HG03064 (cell line): ENCODE results near the gene CHST15.
"Not testable (repeated sequence)": the region's sequence is repeated elsewhere in the genome, so short reads cannot be mapped to it uniquely, and the experiment has no call there.

Source experiments
- ATAC-seq: cut with Tn5 transposase; IDR thresholded peaks from one replicate; pipeline ENCODE4 v1.9.1; 2021; ENCODE audit warnings: low read depth; ENCODE audit not compliant: unreplicated experiment

CHST15 gene

GRCh38 chr10:124048371-124049290, 44.8 kb downstream of the CHST15 start:
- no peak for ATAC-seq

GRCh38 chr10:124047427-124048152, 45.8 kb downstream of the CHST15 start:
- no peak for ATAC-seq

GRCh38 chr10:124045801-124046355, 47.5 kb downstream of the CHST15 start:
- no peak for ATAC-seq

GRCh38 chr10:124045276-124045675, 48.1 kb downstream of the CHST15 start:
- no peak for ATAC-seq

- no peak for ATAC-seq
Measured at GRCh38 chr10:124044143-124044862, 49.1 kb downstream of the CHST15 start.

GRCh38 chr10:124043310-124044142, 49.9 kb downstream of the CHST15 start:
- peak; percentile 87 for ATAC-seq

- no peak for ATAC-seq
Measured at GRCh38 chr10:124042656-124043309, 50.6 kb downstream of the CHST15 start.

- no peak for ATAC-seq
Measured at GRCh38 chr10:124041675-124042445, 51.5 kb downstream of the CHST15 start.

GRCh38 chr10:124040451-124041188, 52.8 kb downstream of the CHST15 start:
- ATAC-seq, result no peak

- no peak for ATAC-seq
Measured at GRCh38 chr10:124039483-124040013, 53.9 kb downstream of the CHST15 start.

- ATAC-seq, result no peak
Measured at GRCh38 chr10:124037784-124038183, 55.6 kb downstream of the CHST15 start.

- ATAC-seq, result no peak
Measured at GRCh38 chr10:124037286-124037685, 56.1 kb downstream of the CHST15 start.

GRCh38 chr10:124036746-124037145, 56.7 kb downstream of the CHST15 start:
- ATAC-seq, result no peak

- peak; percentile 100 for ATAC-seq
Measured at GRCh38 chr10:124035928-124036558, 57.4 kb downstream of the CHST15 start.

- ATAC-seq, result no peak
Measured at GRCh38 chr10:124035306-124035927, 58.0 kb downstream of the CHST15 start.

- not testable (repeated sequence) for ATAC-seq
Measured at GRCh38 chr10:124034576-124035305, 58.7 kb downstream of the CHST15 start.
